HG03095 (cell line): ENCODE measurements around the gene RGS13.

Experiments
- ATAC-seq: cut with Tn5 transposase; IDR thresholded peaks from one replicate; pipeline ENCODE4 v1.9.1; 2021; ENCODE audit warnings: moderate library complexity; ENCODE audit not compliant: unreplicated experiment

RGS13 gene, protein sequence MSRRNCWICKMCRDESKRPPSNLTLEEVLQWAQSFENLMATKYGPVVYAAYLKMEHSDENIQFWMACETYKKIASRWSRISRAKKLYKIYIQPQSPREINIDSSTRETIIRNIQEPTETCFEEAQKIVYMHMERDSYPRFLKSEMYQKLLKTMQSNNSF

DNA sequence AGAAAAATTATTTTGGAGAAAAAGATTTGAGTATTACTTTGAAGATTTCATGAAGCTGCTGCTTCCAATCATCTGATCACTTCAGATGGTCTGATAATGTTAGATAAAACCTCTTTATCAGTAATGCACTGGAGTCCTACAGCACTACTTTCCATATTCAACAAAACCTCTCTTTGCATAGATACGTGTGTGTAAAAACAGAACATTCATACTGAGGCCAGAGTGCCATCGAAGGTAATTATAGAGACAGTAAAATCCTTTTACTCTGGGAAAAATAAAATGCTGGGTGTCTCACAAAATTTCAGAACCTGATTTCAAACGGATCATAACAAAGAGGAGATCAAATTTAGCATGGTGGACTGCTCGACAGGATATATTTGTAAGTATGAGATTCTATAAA, at the start of gene RGS13:
RGS13 (plus strand) TSS at position 209 of the 400 bp plus-strand sequence. CDS start 8,188 bp downstream, outside the sequence.
- no peak for ATAC-seq

DNA sequence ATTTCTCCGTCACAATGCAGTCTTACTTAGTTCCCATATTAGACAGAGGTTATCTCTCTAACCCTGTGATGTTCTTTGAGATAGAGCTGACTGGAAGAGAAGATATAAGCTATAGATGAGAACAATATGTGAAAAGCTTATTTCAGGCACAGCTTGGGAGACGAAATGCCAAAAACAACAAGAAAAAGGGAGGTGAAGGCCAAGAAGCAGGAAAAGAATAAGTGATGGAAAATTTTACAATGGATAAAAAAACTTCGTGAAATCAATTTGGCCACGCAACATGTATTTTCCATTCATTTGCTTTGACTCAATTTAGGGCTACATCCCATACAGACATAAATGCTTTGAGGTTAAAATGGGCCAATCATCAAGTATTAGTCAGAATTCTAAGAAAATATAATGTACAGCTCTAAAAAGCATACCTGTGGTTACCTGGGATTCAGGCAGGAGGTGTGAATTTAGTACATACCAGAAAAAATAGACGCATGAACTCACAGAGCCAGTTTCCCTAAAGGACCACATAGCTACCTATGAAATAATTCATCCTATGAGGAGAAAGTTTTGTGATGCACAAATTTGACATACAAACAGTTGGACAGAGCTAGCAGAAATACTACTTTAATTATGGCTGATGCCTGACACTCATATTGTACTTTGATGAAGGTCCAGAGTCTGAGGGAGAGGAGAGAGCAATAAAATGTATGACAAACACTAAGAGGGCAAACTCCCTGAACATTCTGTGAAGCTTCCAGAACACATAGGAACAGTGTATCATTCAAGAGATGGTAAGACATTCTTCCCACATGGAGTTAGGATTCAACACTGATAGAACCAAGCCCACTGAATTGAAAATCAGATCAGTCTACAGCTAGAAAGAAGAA, 48.3 kb upstream of the RGS13 start:
- no peak for ATAC-seq

DNA sequence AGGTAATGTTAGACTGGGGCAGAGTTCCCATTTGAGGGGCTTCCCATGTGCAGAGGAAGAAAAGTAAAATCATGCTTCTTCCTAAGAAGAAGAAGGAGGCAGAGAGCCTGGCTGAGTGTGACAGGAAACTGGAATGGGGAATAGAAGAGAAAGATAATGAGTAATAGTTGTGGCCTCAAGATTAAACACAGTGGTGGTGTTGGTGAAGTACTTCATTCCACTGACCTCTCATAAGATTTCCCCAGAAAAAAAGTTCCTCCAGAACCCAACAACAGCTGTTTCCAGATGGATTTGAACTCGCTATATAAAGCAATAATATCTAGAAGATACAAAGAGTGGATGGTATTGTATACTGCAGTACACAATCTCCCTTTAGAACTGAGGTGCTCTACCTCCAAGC, 47.4 kb upstream of the RGS13 start:
- no peak for ATAC-seq

DNA sequence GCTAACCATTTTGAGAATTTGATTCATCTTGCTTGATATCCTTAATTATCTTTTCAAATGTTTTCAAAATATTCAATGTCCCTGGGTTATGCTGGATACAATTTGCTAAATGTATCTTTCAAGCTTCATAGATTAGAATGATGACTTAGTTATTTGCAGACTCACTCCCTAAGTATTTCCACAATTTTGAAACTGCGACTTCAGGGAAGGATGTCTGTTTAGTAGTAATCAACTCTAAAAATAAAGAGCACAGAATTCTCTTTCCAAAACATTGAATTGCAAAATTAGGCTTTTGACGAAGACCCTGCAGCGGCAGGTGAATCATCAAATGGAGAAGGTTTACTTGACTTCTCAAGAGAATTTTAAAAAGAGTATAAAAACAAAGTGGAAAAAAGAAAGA, 46.1 kb upstream of the RGS13 start:
- ATAC-seq: no peak

DNA sequence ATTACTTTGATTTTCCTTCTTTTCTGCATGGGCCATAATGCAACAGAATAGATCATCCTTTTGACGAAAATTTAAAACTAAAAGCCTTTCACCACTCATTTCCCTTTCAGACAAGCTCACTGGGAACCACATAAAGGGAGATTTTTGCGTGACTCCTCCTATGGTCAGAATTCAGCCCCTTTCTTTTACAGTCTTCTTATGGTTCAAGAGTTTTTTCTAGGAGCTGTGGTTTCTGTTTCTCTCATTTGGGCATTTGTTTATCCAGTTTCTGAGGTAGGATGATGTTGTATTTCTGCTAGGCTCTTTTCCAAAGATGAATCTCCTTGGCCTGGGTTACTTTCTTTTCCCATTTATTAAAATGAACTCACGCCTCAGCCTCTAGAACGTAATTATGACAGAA, 43.4 kb upstream of the RGS13 start:
- no peak for ATAC-seq

DNA sequence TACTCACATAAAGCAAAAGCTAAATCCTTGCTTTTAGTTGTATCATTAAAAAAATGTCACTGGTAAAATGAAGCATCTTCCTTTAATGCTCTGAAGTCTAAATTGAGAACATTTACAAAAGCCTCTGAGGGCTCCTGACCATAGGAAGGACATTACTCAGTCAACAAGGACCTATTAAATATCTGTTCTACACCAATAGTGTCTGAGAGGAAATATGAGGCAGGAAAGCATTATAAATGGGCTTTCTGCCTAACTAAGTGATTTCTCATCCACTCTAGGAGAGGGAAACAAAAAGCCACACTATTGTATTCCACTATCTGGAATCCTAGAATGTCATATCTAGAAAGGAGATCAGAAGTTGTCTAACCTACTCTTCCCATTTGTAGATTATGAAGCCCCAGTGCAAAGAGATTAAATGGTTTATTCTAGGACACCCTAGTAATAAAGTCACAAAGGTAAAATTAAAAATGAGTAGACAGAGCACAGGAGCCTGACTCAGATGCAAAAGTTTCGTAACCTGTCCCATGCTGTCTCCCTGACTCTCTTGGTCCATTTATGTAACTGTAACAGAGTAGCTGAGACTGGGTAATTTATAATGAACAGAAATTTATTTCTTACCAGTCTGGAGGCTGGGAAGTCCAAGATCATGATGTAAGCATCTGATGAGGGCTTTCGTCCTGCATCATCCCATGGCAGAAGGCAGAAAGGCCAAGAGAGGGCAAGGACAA, 42.8 kb upstream of the RGS13 start:
- ATAC-seq: no peak

DNA sequence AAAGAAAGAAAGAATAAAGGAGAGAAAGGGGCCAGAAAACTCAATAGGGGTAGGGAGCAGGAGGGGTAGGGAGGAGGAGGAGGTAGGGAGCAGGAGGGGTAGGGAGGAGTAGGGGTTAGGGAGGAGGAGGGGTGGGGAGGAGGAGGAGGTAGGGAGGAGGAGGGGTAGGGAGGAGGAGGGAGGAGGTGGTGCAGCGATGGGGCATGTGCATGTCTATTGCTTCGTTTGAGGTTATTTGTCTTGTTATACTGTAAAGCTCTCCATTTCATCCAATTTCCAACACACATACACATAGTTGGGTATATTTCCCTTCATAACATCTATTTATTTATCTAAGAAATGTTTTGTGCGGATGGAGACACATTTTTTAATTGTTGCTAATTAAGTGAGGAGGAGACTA, 40.6 kb upstream of the RGS13 start:
- no peak for ATAC-seq

DNA sequence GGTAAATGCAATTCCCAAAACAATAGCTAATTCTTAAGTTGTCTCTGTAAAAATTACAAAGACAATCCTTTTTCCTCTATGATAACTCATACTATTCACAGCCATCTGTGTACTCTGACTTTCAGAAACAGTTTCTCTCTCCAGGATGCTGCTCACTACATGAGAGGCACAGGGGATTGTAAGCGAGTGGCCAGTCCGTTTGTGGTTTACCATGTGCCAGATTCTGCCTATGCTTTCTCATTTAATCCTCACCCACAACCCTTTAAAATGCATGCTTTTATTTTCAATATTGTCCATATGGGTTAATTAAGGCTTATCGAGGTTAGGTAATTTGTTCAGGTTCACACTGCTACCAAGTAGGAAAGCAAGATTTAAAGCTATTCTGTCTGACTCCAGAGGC, 37.4 kb upstream of the RGS13 start:
- no peak for ATAC-seq

DNA sequence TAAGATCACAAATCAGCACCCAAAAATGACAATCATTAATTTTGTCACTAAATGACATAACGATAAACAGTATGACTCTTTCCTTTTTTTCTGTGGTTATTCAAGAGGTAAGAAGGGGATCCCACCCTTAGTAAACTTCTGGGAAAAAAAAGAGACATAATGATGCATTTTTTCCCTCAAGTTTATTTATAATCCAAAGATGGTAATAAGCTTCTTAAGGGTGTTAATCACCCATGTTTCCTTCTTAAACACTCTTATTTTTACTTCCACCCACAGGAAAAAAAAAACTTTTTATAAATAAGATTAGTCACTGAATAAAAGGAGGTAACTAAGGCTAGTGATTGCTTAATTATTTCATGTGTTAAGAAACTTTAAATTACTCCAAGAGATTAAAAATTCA, 35.7 kb upstream of the RGS13 start:
- no peak for ATAC-seq

DNA sequence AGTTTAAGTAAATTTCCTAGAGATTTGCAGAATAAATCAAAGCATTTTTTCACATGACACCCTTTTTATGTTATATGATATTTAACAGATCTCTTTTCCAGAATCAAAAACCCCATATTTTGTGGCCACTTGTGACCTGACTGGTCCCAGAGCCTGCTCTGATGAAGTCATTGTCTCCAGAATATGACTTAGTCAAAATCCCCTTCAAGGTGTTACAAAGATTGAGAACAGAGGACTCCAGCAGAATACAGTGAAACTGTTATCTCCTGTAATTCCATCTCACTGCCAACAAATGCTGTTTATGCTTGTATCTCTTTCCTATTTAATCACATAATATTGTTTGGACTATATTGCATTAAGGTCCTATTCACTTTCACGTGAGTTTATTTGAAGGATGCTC, 34.8 kb upstream of the RGS13 start:
- peak; percentile 52 for ATAC-seq

DNA sequence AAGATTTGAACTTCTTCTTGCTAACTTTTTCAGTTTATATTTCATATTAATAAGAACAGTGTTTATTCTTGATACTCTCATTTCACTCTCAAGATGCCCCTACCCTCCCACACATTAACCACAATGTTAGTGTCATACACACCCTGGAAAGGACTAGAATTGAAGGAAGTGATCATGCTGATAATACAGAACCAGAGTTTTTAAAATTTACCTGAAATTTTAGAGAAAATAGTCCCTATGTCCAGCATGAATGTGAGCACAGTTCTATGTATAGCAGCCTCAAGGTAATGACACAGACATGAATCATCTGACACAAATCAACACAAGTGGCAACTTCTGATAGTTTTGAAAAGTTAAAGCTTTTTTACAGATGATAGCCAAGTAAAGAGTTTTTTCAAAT, 34.4 kb upstream of the RGS13 start:
- no peak for ATAC-seq

DNA sequence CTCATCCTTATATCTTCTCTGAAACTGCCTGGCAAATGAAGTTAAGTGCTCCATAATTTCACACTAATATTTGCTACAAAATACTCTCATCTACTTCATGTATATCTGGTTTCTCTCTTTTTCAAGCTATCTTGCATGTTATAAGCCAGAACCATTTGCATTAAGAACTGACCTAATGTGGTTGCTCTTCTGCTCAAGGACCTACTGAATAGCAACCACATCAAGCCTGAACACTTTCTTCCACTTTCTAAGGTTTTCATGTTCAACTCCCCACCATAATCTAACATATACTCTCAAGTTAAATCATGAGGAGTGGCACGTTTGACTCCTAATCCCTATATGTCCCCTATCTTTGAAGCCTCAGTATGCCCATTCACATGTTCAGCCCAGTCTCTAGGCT, 33.2 kb upstream of the RGS13 start:
- ATAC-seq: no peak

DNA sequence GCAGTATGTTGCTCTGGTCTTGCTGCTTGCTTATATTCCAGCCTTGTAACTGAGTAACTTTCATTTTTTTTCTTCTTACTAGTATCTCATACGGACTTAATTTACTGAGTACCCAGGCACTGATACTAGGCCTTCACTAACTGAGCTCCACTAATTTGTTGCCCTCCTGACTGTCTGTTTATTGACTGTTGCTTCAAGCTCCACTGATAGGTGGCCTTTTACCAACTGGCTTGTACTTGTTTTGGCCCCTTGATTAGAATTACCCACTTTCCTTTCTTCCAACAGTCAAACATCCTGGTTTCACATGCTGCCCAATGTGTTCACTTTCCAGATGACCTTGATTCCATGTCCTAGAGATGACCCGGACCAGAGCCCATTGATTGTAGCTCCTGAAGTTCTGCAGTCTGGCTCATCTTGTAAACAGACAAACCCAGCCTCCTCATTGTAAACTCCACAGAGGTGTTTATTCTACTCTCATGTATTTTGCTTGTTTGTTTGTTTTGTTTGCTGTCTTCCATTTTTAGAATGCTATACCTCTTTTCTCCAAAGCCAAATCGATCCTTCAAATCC, 32.6 kb upstream of the RGS13 start:
- ATAC-seq: no peak

DNA sequence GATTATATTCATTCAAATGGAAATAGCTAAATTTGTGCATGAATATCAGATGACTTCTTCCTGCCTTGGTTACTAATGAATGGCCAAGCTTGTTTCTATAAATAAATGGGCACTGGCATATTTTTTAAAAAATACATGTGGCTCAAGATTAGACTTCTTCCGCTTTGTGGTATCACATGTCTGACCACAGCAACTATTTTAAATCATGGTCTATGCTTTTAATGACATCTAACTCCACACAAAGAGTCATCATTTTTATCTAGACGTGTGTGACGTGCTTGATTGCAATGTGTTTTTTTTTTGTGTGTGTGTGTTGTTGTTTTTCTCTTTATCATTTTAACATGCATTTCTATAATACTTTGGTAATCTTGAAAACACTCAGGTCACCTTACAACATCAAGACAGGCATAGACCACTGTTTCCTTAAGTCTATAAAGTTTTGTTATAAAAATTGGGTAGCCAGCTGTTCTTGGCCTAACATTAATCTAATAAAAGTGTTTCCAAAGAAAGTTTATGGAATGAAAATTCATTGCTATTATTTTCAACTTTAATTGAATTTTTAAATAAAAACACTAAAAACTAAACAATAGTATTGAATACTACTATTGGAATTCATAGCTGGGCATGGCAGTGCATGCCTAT, 30.8 kb upstream of the RGS13 start:
- no peak for ATAC-seq

DNA sequence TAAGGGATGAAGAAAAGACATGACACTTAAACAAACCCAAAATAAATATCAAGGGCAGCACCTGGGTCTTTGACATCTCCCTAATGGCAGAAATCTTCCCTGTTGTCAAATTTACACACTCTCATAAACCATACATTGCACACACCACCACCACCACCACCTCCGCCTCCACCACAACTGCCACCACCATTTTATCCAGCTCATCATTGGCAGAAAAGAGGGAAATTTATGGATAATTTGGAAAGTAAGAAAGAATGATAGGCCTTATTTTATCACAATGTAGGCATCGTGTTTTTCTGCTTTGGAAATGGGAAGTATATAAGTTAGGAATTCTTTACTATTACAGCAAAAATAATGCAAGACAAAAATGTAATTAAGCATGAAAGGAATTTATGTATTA, 27.3 kb upstream of the RGS13 start:
- no peak for ATAC-seq

DNA sequence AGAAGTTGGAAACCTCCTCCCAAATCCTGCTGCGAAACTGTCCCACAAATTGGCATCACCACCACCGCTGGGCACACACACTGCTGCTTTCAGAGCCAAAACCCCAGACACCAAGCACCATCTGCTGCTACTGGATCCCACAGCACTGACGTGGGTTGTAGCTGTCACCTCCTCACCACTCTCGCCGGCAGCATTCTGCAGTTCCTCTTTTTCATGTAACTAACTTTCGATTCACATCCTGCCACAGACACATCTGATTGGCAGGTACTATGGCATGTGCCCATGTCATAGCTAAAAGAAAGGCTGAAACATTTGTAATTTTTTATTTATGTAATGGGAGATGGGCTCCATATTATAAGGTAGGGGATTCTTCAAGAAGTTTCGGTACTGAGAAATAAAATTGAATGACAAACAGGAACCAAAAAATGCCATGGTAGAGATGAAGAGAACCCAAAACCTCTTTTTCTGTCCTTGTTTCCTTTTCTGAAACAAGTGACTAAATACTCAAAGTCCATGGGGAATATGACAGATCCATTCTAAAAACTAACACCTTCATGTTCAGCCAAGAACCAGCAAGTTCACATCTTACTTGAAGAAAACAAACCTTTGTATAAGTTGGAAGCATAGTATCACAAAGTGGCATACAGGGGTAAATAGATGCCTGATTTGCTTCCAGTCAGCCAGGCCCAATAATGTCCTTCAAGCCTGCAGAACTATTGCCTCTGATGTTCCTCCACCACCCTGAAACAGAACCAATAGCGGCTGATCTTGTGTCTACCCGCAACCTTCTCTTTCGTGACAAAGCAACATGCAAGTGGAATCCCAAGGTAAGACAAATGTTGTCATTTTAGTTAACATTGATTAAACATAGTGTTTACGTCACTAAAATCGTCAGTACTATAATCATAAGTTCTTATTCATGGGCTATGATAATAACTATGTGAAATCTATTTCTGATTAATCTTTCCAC, 26.6 kb upstream of the RGS13 start:
- peak; percentile 99 for ATAC-seq

DNA sequence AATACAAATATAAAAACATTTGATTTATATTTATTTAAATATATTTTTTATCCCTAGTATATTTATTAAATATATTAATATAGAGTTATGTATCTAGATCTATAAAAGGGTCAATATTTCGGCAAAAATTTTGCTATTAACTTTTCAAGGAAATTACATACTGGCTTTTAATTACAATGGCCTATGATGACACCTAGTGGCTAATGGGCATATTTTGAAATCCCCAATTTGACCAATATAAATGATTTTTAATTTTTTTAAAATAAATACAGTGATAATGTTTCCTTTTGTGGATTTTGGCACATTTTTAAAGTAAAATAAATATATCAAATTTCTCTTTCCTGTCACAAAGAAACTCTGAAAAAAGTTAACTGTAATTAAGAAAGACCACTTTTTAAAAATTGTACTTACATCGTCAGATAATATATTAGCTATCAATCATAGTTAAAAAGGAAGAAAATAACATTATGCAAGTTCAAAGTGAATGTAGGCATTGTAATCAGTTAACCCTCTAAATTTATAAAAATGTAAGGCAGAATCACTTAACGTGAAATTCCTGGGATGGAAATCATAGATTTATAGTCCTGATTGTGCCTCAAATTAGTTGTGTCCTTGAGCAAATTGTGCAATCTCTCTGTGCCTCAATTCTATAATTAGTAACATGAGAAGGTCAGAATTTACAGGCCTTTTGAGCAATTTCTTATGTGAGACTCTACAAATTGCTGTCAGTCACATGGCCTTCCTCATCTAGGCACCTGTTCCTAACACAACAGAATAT, 25.6 kb upstream of the RGS13 start:
- no peak for ATAC-seq

DNA sequence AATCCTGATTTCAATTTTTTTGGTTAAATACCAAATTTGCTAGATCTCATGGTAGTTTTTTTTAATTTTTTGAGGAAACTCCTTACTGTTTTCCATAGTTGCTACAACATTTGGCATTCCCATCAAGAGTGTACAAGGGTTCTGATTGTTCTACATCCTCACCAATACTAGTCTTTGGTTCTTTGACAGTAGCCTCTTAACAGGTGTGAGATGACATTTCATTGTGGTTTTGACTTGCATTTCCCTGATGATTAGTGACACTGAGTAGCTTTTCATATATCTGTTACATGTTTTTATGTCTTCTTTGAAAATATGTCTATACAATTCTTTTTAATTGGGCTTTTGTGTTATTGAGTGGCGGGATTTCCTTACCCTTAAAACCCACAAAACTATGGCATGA, 20.9 kb upstream of the RGS13 start:
- ATAC-seq: no peak

DNA sequence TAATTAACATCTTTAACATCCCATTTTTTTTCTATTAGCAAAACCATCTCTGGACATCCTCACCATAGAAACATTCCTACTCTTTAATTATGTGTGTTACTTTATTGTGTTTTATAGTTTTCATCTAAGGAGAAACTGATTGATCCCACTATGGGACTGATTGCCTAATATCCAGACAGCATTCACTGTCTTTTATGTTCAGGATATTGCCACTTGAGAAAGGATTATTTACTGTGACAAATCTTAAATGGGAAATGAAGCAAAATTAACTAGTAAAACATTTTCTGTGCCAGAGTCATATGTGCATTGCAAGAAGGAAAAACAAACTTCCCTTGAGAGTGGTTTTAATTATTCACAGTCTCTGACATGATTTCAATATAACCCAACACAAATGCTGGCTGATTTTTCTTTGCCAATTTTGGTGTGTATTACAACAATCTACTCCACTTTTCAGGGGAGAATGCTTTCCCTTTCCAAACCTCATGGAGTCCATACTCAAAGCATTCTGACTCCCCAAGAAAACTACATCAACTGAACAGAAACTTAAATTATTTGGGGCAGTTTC, 15.8 kb upstream of the RGS13 start:
- ATAC-seq: no peak
